Measurements from ENCODE around the gene ATP6V1B1.

DNA sequence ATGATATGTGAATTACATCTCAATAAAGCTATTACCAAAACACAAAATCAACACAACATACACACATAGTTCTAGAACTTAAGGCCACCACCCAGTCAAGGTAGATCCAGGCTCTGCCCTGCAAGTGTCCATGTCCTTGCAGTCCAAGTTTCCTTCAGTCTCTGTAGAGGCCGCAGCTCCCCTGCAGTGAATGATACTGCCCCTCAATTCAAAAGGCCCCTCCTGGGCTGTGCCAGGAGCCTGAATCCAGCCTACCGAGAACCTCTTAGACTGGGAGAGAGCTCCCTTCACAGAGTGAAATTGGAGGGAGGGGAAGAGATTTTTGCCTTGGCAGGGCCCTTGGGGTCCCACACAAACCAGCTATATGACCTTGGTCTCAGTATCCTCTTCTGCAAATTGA is 42.5 kb upstream of the ATP6V1B1 start:
- TF ChIP-seq EZH2 (IDR thresholded peaks at IDR 0.05) (no peak), POLR2AphosphoS5 (IDR thresholded peaks at IDR 0.05; ENCODE audit: borderline replicate concordance, low read depth, low read length) (no peak)
